Kidney (tissue), 14 donors: ENCODE results near the gene FGD3. TPM values are rescaled to one million over a fixed set of nuclear protein-coding genes. Genes with fewer than 3 reads are reported as not detected.

Source experiments
- DNase-seq, 5 donors: peaks; one replicate each; pipeline ENCODE4 v3.0.0-alpha.2; 2013 to 2020
- FAIRE-seq: peaks from 2 replicates; lab custom pipeline; 2012; peaks lifted over from hg19 to GRCh38; lab: Jason Lieb, UNC
- H3K27ac ChIP-seq, 2 donors: one replicate each; pipeline ENCODE4 v1.7.0; 2013; ENCODE audit warnings: low read depth in 2 of 2, low read length in 2 of 2, inconsistent platforms in 1 of 2
- H3K27me3 ChIP-seq: one replicate; pipeline ENCODE4 v1.7.1; 2013; ENCODE audit warnings: low read length, inconsistent platforms; ENCODE audit not compliant: control insufficient read depth, insufficient read depth
- H3K36me3 ChIP-seq, 3 donors: one replicate each; pipeline versions ENCODE4 v1.7.0 to v1.7.1; 2013; ENCODE audit warnings: low read length in 3 of 3, control low read depth in 1 of 3, inconsistent platforms in 1 of 3; ENCODE audit not compliant: insufficient read depth in 3 of 3, control insufficient read depth in 2 of 3
- H3K4me1 ChIP-seq, 3 donors: one replicate each; pipeline versions ENCODE4 v1.7.0 to v1.7.1; 2013; ENCODE audit warnings: low read length in 3 of 3, inconsistent platforms in 1 of 3, low read depth in 1 of 3; ENCODE audit not compliant: control insufficient read depth in 2 of 3, insufficient read depth in 2 of 3
- H3K4me3 ChIP-seq, 3 donors: one replicate each; pipeline versions ENCODE4 v1.7.0 to v1.8.1; 2013; ENCODE audit warnings: low read length in 3 of 3, control low read depth in 1 of 3, inconsistent platforms in 1 of 3
- H3K9ac ChIP-seq, 3 donors: one replicate each; pipeline versions ENCODE4 v1.7.0 to v1.7.1; 2013; ENCODE audit warnings: low read length in 3 of 3, control low read depth in 1 of 3, inconsistent platforms in 1 of 3
- H3K9me3 ChIP-seq, 3 donors: one replicate each; pipeline versions ENCODE4 v1.7.0 to v1.7.1; 2013; ENCODE audit warnings: low read length in 3 of 3, control low read depth in 1 of 3, inconsistent platforms in 1 of 3; ENCODE audit not compliant: control insufficient read depth in 2 of 3, insufficient read depth in 1 of 3
- CTCF ChIP-seq: IDR thresholded peaks from 3 replicates; pipeline ENCODE4 v1.5.1; 2012; ENCODE audit warnings: mild to moderate bottlenecking, moderate library complexity, borderline replicate concordance; ENCODE audit not compliant: insufficient read depth; ENCODE audit errors: extremely low read depth
- intact Hi-C: fragments of 100-400 bp; cut with DNase I; formaldehyde crosslinking; loops from one replicate; pipeline ENCODE4 v1.11.1; 2022
- polyA plus RNA-seq: library from polyadenylated mRNA; stranded (reverse); fragments of 350-450 nt; fragmentation: Illumina TruSeq; extraction: RNeasy Lipid Tissue Mini Kit (QIAGEN cat#74804); gene quantifications from one replicate; pipeline ENCODE4 v1.2.3, GENCODE V29; 2014; ENCODE audit warnings: low read depth, low replicate concordance; ENCODE audit not compliant: insufficient read depth
- total RNA-seq: library from RNA; stranded (reverse); fragmentation: NEBNext Ultra II Directional; extraction: Animal tissue kit (Norgen Biotek cat#: 25700); gene quantifications from one replicate; pipeline ENCODE4 v1.2.1, GENCODE V29; 2021
- donor health status: control.
- donor health status: control.
- donor health status: control.
- donor health status: control.
- donor health status: control.
- donor health status: DM: yes; HTN: yes; CAD: no.
- donor health status: Normal renal cell carcinoma (clear cell type).

Gene FGD3
- total and polyA plus RNA-seq, 2 donors from 2014 or later: 7.4 to 12.1 TPM

GRCh38 chr9:93072383-93072795 is 125.1 kb downstream of the FGD3 start:
- Histone ChIP-seq H3K9ac (no peak overlapping the region), H3K4me1 (peaks cover 0 to 6% (median 5%) of the 10 kb centered on the region in 3 donors), H3K4me3 (no peak overlapping the region), H3K27me3 (no peaks in the 10 kb centered on the region), H3K9me3 (no peaks in the 10 kb centered on the region), H3K27ac (no peak overlapping the region), H3K36me3 (no peaks in the 10 kb centered on the region)
- no peak for TF ChIP-seq CTCF
- DNase-seq (peak in 1 of 5 donors; percentile 39), FAIRE-seq (no peak)
- intact Hi-C loops: no loop called here

GRCh38 chr9:93076101-93076791 is 128.9 kb downstream of the FGD3 start:
- H3K4me1 ChIP-seq: peaks cover 0 to 6% (median 5%) of the 10 kb centered on the region in 3 donors
- H3K9ac ChIP-seq: no peak overlapping the region
- no peak for TF ChIP-seq CTCF
- H3K27ac ChIP-seq: no peak overlapping the region
- FAIRE-seq (no peak), DNase-seq (peak in 1 of 5 donors; percentile 45)
- H3K36me3 ChIP-seq: no peaks in the 10 kb centered on the region
- H3K9me3 ChIP-seq: no peaks in the 10 kb centered on the region
- H3K27me3 ChIP-seq: no peaks in the 10 kb centered on the region
- intact Hi-C loops: no loop called here
- no peak overlapping the region for H3K4me3 ChIP-seq

GRCh38 chr9:93076792-93077128 is 129.4 kb downstream of the FGD3 start:
- FAIRE-seq: no peak
- Histone ChIP-seq H3K27me3 (no peaks in the 10 kb centered on the region), H3K4me1 (peaks cover 0 to 6% (median 5%) of the 10 kb centered on the region in 3 donors), H3K4me3 (no peak overlapping the region), H3K9me3 (no peaks in the 10 kb centered on the region), H3K36me3 (no peaks in the 10 kb centered on the region), H3K9ac (no peak overlapping the region), H3K27ac (no peak overlapping the region)
- peak in 1 of 5 donors; percentile 10 for DNase-seq
- intact Hi-C loops: no loop called here
- no peak for TF ChIP-seq CTCF
